IMR-90 (cell line): ENCODE measurements around the gene KLK13. TPM values are rescaled to one million over a fixed set of nuclear protein-coding genes. Genes with fewer than 3 reads are reported as not detected.

Experiments
- ATAC-seq: fragments of 200-7000 bp; cut with Tn5 transposase; 2 replicates; pipeline ENCODE4 v1.9.1; 2020; ENCODE audit warnings: low read depth, mild to moderate bottlenecking, moderate library complexity
- BruUV-seq: library from RNA; stranded (reverse); fragments of 400-500 nt; replicated peaks from 2 replicates; lab custom pipeline; 2021; lab: Mats Ljungman, UMichigan
- CTCF ChIA-PET: fragments of 300-600 bp; formaldehyde crosslinking; extraction: SDS; loops from one replicate; lab custom pipeline; 2021; ENCODE audit warnings: antibody characterized with exemption; lab: Yijun Ruan, JAX
- POLR2A ChIA-PET: fragments of 300-600 bp; sonication (Branson Sonifier 250); formaldehyde crosslinking; loops from one replicate; lab custom pipeline; 2022; ENCODE audit warnings: antibody characterized with exemption; ENCODE audit not compliant: unreplicated experiment; lab: Charles Lee
- DNase-seq: peaks from one replicate; pipeline ENCODE4 v3.0.0; 2013
- H2AFZ ChIP-seq: replicated peaks from 2 replicates; pipeline ENCODE3; 2013; ENCODE audit warnings: low read length, mild to moderate bottlenecking; ENCODE audit not compliant: poor library complexity
- H2AK5ac ChIP-seq: 2 replicates; pipeline ENCODE4 v1.6.1; 2013; ENCODE audit warnings: low read depth, low read length, inconsistent platforms
- H2AK9ac ChIP-seq: replicated peaks from 2 replicates; pipeline ENCODE3; 2013; ENCODE audit warnings: mild to moderate bottlenecking, low read depth, low read length, moderate library complexity; ENCODE audit not compliant: poor library complexity
- H2BK120ac ChIP-seq: 2 replicates; pipeline ENCODE4 v1.6.1; 2013; ENCODE audit warnings: low read depth, low read length, inconsistent platforms
- H2BK15ac ChIP-seq: 3 replicates; pipeline ENCODE4 v1.6.1; 2013; ENCODE audit warnings: low read depth, low read length, inconsistent platforms
- H2BK20ac ChIP-seq: 2 replicates; pipeline ENCODE4 v1.6.1; 2013; ENCODE audit warnings: low read depth, mild to moderate bottlenecking, inconsistent platforms, low read length, moderate library complexity
- H2BK5ac ChIP-seq: 2 replicates; pipeline ENCODE4 v1.6.1; 2013; ENCODE audit warnings: mild to moderate bottlenecking, low read depth, low read length, inconsistent platforms; ENCODE audit not compliant: poor library complexity, severe bottlenecking
- H3K14ac ChIP-seq: replicated peaks from 2 replicates; pipeline ENCODE4 v1.6.1; 2013; ENCODE audit warnings: low read depth, low read length, inconsistent platforms
- H3K18ac ChIP-seq: 2 replicates; pipeline ENCODE4 v1.6.1; 2013; ENCODE audit warnings: low read depth, low read length, control low read depth
- H3K23ac ChIP-seq: 2 replicates; pipeline ENCODE4 v1.6.1; 2013; ENCODE audit warnings: low read depth, low read length, inconsistent platforms
- H3K27ac ChIP-seq: 2 replicates; pipeline ENCODE4 v1.5.1; 2013; ENCODE audit warnings: mild to moderate bottlenecking, control low read depth, low read length; ENCODE audit not compliant: insufficient read depth
- H3K27me3 ChIP-seq: 2 replicates; pipeline ENCODE4 v1.6.1; 2013; ENCODE audit warnings: low read length; ENCODE audit not compliant: control insufficient read depth, insufficient read depth
- H3K36me3 ChIP-seq: 2 replicates; pipeline ENCODE4 v1.6.1; 2013; ENCODE audit warnings: low read length, mixed read lengths; ENCODE audit not compliant: control insufficient read depth, insufficient read depth
- H3K4ac ChIP-seq: 2 replicates; pipeline ENCODE4 v1.6.1; 2013; ENCODE audit warnings: low read depth, low read length, inconsistent platforms
- H3K4me1 ChIP-seq: 2 replicates; pipeline ENCODE4 v1.6.1; 2013; ENCODE audit warnings: low read length, mixed read lengths; ENCODE audit not compliant: control insufficient read depth, insufficient read depth
- H3K4me2 ChIP-seq: 2 replicates; pipeline ENCODE4 v1.6.1; 2013; ENCODE audit warnings: low read depth, mild to moderate bottlenecking, control low read depth, low read length, moderate library complexity
- H3K4me3 ChIP-seq: 2 replicates; pipeline ENCODE4 v1.5.1; 2013; ENCODE audit warnings: low read depth, mild to moderate bottlenecking, control low read depth, low read length, moderate library complexity; ENCODE audit not compliant: insufficient read depth
- H3K56ac ChIP-seq: 2 replicates; pipeline ENCODE4 v1.6.1; 2013; ENCODE audit warnings: low read length, inconsistent platforms; ENCODE audit not compliant: insufficient read depth; ENCODE audit errors: extremely low read depth
- H3K79me1 ChIP-seq, 2 experiments: 2 replicates each; pipeline ENCODE4 v1.6.1; 2013; ENCODE audit warnings: low read length in 2 of 2, inconsistent platforms in 1 of 2, low read depth in 1 of 2
- H3K9ac ChIP-seq: 2 replicates; pipeline ENCODE4 v1.6.1; 2013; ENCODE audit warnings: low read depth, low read length, control low read depth
- H3K9me1 ChIP-seq: 2 replicates; pipeline ENCODE4 v1.6.1; 2013; ENCODE audit warnings: low read length, inconsistent platforms; ENCODE audit not compliant: insufficient read depth
- H3K9me3 ChIP-seq: 2 replicates; pipeline ENCODE4 v1.6.1; 2013; ENCODE audit warnings: low read length; ENCODE audit not compliant: control insufficient read depth, insufficient read depth
- H4K20me1 ChIP-seq: 2 replicates; pipeline ENCODE4 v1.6.1; 2013; ENCODE audit warnings: low read length, inconsistent platforms; ENCODE audit not compliant: insufficient read depth
- H4K5ac ChIP-seq: 2 replicates; pipeline ENCODE4 v1.6.1; 2013; ENCODE audit warnings: mild to moderate bottlenecking, low read depth, low read length, control low read depth
- H4K8ac ChIP-seq, 2 experiments: 2 replicates each; pipeline ENCODE4 v1.6.1; 2013; ENCODE audit warnings: low read depth in 2 of 2, low read length in 2 of 2, control low read depth in 1 of 2, inconsistent platforms in 1 of 2
- H4K91ac ChIP-seq: 2 replicates; pipeline ENCODE4 v1.6.1; 2013; ENCODE audit warnings: low read depth, low read length, inconsistent platforms; ENCODE audit not compliant: insufficient read depth
- BHLHE40 ChIP-seq: fragments of 150-350 bp; IDR thresholded peaks from 2 replicates; pipeline ENCODE4 v1.6.1; 2016; ENCODE audit warnings: mild to moderate bottlenecking, low read depth, low read length
- CEBPB ChIP-seq: IDR thresholded peaks from 2 replicates; pipeline ENCODE4 v1.6.1; 2012; ENCODE audit warnings: low read depth, low read length, improper control_type of control experiment
- CHD1 ChIP-seq: IDR thresholded peaks from 2 replicates; pipeline ENCODE4 v1.6.1; 2012; ENCODE audit warnings: low read depth, low read length, improper control_type of control experiment
- CTCF ChIP-seq: conservative IDR thresholded peaks from 2 replicates; pipeline ENCODE4 v1.5.1; 2012; ENCODE audit warnings: mild to moderate bottlenecking, low read depth, low read length, improper control_type of control experiment
- ELK1 ChIP-seq: fragments of 150-350 bp; IDR thresholded peaks from 2 replicates; pipeline ENCODE4 v1.6.1; 2016; ENCODE audit warnings: low read depth, mild to moderate bottlenecking, low read length, moderate library complexity, borderline replicate concordance
- FOS ChIP-seq: fragments of 150-350 bp; IDR thresholded peaks from 2 replicates; pipeline ENCODE4 v1.6.1; 2016; ENCODE audit warnings: low read depth, low read length
- MAFK ChIP-seq: IDR thresholded peaks from 2 replicates; pipeline ENCODE4 v1.6.1; 2012; ENCODE audit warnings: low read depth, low read length, improper control_type of control experiment
- MAZ ChIP-seq: IDR thresholded peaks from 2 replicates; pipeline ENCODE4 v1.6.1; 2012; ENCODE audit warnings: low read depth, mild to moderate bottlenecking, low read length, improper control_type of control experiment, moderate library complexity, borderline replicate concordance
- MXI1 ChIP-seq: IDR thresholded peaks from 2 replicates; pipeline ENCODE4 v1.6.1; 2012; ENCODE audit warnings: low read depth, mild to moderate bottlenecking, low read length, moderate library complexity, borderline replicate concordance
- NFE2L2 ChIP-seq: fragments of 150-350 bp; IDR thresholded peaks from 2 replicates; pipeline ENCODE4 v1.6.1; 2016; ENCODE audit warnings: low read depth, mild to moderate bottlenecking, low read length
- POLR2A ChIP-seq: IDR thresholded peaks from 2 replicates; pipeline ENCODE4 v1.6.1; 2012; ENCODE audit warnings: mild to moderate bottlenecking, low read depth, low read length
- RAD21 ChIP-seq: IDR thresholded peaks from 2 replicates; pipeline ENCODE4 v1.6.1; 2012; ENCODE audit warnings: low read length, improper control_type of control experiment
- RCOR1 ChIP-seq: IDR thresholded peaks from 2 replicates; pipeline ENCODE4 v1.6.1; 2012; ENCODE audit warnings: mild to moderate bottlenecking, low read length, improper control_type of control experiment; ENCODE audit not compliant: insufficient replicate concordance
- RFX5 ChIP-seq: IDR thresholded peaks from 2 replicates; pipeline ENCODE4 v1.8.0; 2012; ENCODE audit warnings: low read depth, mild to moderate bottlenecking, low read length, moderate library complexity
- SMC3 ChIP-seq: fragments of 150-350 bp; IDR thresholded peaks from 2 replicates; pipeline ENCODE4 v1.6.1; 2016; ENCODE audit warnings: low read depth, mild to moderate bottlenecking, antibody characterized with exemption, low read length, moderate library complexity
- USF2 ChIP-seq: fragments of 150-350 bp; IDR thresholded peaks from 2 replicates; pipeline ENCODE4 v1.6.1; 2017; ENCODE audit warnings: mild to moderate bottlenecking, antibody characterized with exemption, low read length, low read depth
- WGBS, 2 experiments: methylation state at CpG; one replicate each; pipeline versions ENCODE4 v1.1.5 to v1.1.7; 2013; ENCODE audit warnings: missing lambda C conversion rate in 2 of 2; ENCODE audit not compliant: insufficient read length in 1 of 2; ENCODE audit errors: extremely low coverage in 2 of 2; 5-methylcytosine and 5-hydroxymethylcytosine counted together
- dilution Hi-C: fragments of 300-500 bp; cut with HindIII; formaldehyde crosslinking; loops from one replicate; pipeline ENCODE4 v1.14.3; 2018; ENCODE audit warnings: low sequenced_read_pairs; ENCODE audit not compliant: unreplicated experiment
- in situ Hi-C: fragments of 300-500 bp; cut with MboI; formaldehyde crosslinking; loops from 3 replicates; pipeline ENCODE4 v1.14.3; 2019; ENCODE audit warnings: low sequenced_read_pairs, inconsistent platforms, mixed read lengths
- intact Hi-C: fragments of 100-400 bp; cut with micrococcal nuclease; formaldehyde crosslinking; loops from 2 replicates; pipeline ENCODE4 v1.10.0; 2022
- polyA plus RNA-seq, 3 experiments: library from polyadenylated mRNA; depleted of rRNA; stranded (reverse); fragments of >200 nt; gene quantifications; 2 replicates each; pipeline ENCODE4 v1.2.3, GENCODE V29; 2012; ENCODE audit warnings: low replicate concordance in 1 of 3
- total RNA-seq: library from RNA; depleted of rRNA; stranded (reverse); fragments of >200 nt; gene quantifications from 2 replicates; pipeline ENCODE4 v1.2.3, GENCODE V29; 2012

The KLK13 gene
- total and polyA plus RNA-seq, 2 of the 4 experiments (the other 2 are of a cell fraction), result not detected

GRCh38 chr19:51047031-51047335 lies 17.9 kb downstream of the KLK13 start:
- Histone ChIP-seq H3K9ac (no peak overlapping the region), H4K91ac (no peak overlapping the region), H4K20me1 (no peaks in the 10 kb centered on the region), H3K36me3 (no peaks in the 10 kb centered on the region), H3K79me1 (no peaks in the 10 kb centered on the region), H2AK9ac (no peak overlapping the region), H2BK120ac (no peak overlapping the region), H3K9me1 (no peaks in the 10 kb centered on the region), H2AK5ac (no peak overlapping the region), H2BK5ac (no peak overlapping the region), H3K27me3 (no peaks in the 10 kb centered on the region), H4K8ac (no peak overlapping the region), H3K4ac (no peak overlapping the region), H2BK15ac (no peak overlapping the region), H3K14ac (no peak overlapping the region), H3K4me1 (no peaks in the 10 kb centered on the region), H2BK20ac (no peak overlapping the region), H3K56ac (no peak overlapping the region), H3K4me2 (no peak overlapping the region), H3K18ac (no peak overlapping the region), H3K23ac (no peak overlapping the region), H3K27ac (no peak overlapping the region), H4K5ac (no peak overlapping the region), H3K4me3 (no peak overlapping the region), H2AFZ (no peak overlapping the region), H3K9me3 (no peaks in the 10 kb centered on the region)
- DNase-seq (no peak), ATAC-seq (no peak)
- CTCF ChIA-PET, result interaction anchor here (0.6 to 1.2 kb wide), 2 partner anchors 26 to 690 kb away, joined by 3 to 4 read pairs; no protein-coding TSS in a partner anchor
- in situ Hi-C loops, result no loop called here
- dilution Hi-C loops, result no loop called here
- WGBS, 2 experiments, result 20% methylated on average over 1 of the region's 4 CpGs; no CpG with 5 or more reads in 1 of the 2 experiments
- intact Hi-C loops, result no loop called here
- BruUV-seq, result no TSS peak
- POLR2A ChIA-PET, result no interaction called here
- no peak for TF ChIP-seq RAD21
- TF ChIP-seq USF2, result no peak
- TF ChIP-seq CTCF, result no peak
- no peak for TF ChIP-seq RCOR1
- no peak for TF ChIP-seq BHLHE40
- TF ChIP-seq NFE2L2, result no peak
- TF ChIP-seq POLR2A, result no peak
- TF ChIP-seq CEBPB, result no peak
- TF ChIP-seq CHD1, result no peak
- no peak for TF ChIP-seq MAFK
- no peak for TF ChIP-seq MAZ
- TF ChIP-seq FOS, result no peak
- no peak for TF ChIP-seq SMC3
- no peak for TF ChIP-seq MXI1
- TF ChIP-seq RFX5, result no peak
- no peak for TF ChIP-seq ELK1
